ENCODE data around the gene SMIM38.

SMIM38 gene

DNA sequence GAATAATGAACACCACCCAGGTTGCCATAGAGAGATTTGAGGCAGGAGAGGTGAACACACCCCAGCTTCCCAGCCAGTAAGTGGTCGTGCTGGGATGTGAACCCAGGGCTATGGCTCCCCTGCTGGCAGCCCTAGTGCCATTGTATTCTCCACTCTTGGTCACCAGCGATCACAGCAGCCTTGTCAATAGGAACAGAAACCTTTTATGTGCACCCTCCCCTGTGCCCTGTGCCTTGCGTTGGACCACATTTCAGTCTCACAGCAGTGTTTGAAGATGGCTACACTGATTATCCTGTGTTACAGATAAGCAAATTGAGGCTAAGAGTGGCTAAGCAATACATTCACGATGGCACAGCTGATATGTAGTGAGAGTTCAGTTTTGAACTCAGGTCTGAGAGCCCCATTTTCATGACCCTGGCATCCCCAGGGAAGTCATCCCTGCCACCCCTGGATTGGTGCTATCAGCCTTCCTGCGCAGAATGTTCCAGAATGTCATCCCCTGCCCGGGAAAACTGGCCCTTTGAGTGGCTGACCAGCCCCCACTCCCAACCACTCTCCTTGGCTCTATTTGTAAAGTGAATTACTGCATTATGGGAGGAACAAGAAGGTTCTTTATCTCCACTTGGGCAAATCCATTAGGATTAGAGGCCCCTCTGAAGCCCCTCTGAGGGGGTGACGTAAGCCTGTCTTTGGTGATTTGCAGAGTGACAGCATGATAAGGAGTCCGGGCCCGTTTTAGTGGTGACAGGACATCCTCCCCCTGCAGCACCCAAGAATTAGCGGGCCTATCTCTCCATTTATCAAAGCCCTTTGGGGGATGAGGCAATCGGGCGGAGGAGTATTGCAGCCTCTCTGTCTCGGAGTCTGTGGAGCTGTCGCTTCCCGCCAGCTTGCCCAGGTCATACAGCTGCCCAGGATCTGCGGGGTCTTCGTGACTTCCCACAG, 30.9 kb downstream of the SMIM38 start:
- Histone ChIP-seq H3K27ac (ENCODE audit: low read depth, low read length) (no peak overlapping the region), H3K36me3 (ENCODE audit: insufficient read depth, low read length) (no peaks in the 10 kb centered on the region), H3K79me2 (ENCODE audit: control insufficient read depth, insufficient read depth, low read length, unreplicated experiment) (no peaks in the 10 kb centered on the region), H2AFZ (ENCODE audit: low read length, unreplicated experiment) (no peak overlapping the region), H3K4me3 (ENCODE audit: low read depth, low read length) (no peak overlapping the region), H3K4me1 (ENCODE audit: control insufficient read depth, insufficient read depth, low read length, unreplicated experiment) (no peaks in the 10 kb centered on the region), H3K27me3 (ENCODE audit: insufficient read depth, low read length) (peaks cover 19% of the 10 kb centered on the region)

DNA sequence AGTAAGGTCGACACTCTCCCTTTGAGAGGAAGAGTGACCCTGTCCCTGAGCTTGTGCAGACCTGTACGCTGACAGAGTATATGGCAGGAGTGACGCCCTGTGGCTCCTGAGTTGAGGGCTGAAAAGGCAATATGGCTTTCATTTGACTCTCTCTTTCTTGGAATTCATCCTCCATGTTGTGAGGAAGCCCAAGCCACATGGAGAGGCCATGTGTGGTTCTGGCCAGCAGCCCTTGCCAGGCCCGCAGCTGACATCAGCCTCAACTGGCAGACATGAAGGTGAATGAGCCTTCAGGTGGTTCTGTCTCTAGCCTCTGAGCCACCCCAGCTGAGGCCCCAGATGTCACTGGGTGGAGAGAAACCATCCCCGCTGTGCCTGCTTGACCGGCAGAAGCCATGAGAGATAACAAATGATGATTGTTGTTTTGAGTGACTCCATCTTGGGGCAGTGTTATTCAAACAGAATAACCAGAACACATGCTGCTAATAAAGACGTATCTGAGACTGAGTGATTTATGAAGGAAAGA, 31.9 kb downstream of the SMIM38 start:
- Histone ChIP-seq H3K36me3 (ENCODE audit: insufficient read depth, low read length) (no peaks in the 10 kb centered on the region), H2AFZ (ENCODE audit: low read length, unreplicated experiment) (no peak overlapping the region), H3K4me1 (ENCODE audit: control insufficient read depth, insufficient read depth, low read length, unreplicated experiment) (no peaks in the 10 kb centered on the region), H3K27ac (ENCODE audit: low read depth, low read length) (no peak overlapping the region), H3K4me3 (ENCODE audit: low read depth, low read length) (no peak overlapping the region), H3K27me3 (ENCODE audit: insufficient read depth, low read length) (peaks cover 18% of the 10 kb centered on the region), H3K79me2 (ENCODE audit: control insufficient read depth, insufficient read depth, low read length, unreplicated experiment) (no peaks in the 10 kb centered on the region)

DNA sequence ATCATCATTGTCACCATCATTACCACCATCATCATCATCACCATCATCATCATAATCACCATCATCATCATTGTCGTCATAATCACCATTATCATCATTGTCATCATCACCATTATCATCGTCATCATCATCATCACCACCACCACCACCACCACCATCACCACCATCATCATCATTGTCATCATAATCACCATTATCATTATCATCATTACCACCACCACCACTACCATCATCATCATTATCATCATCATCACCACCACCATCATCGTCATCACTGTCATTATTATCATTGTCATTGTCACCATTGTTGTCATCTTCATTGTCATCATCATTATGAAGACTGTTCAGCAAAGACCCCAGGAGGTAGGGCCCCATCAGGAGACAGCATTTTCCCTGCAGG, 33.3 kb downstream of the SMIM38 start:
- H3K27ac ChIP-seq (ENCODE audit: low read depth, low read length): no peak overlapping the region
- H3K36me3 ChIP-seq (ENCODE audit: insufficient read depth, low read length): no peaks in the 10 kb centered on the region
- no peaks in the 10 kb centered on the region for H3K4me1 ChIP-seq (ENCODE audit: control insufficient read depth, insufficient read depth, low read length, unreplicated experiment)
- H2AFZ ChIP-seq (ENCODE audit: low read length, unreplicated experiment): no peak overlapping the region
- H3K4me3 ChIP-seq (ENCODE audit: low read depth, low read length): no peak overlapping the region
- peaks cover 13% of the 10 kb centered on the region for H3K27me3 ChIP-seq (ENCODE audit: insufficient read depth, low read length)
- no peaks in the 10 kb centered on the region for H3K79me2 ChIP-seq (ENCODE audit: control insufficient read depth, insufficient read depth, low read length, unreplicated experiment)

DNA sequence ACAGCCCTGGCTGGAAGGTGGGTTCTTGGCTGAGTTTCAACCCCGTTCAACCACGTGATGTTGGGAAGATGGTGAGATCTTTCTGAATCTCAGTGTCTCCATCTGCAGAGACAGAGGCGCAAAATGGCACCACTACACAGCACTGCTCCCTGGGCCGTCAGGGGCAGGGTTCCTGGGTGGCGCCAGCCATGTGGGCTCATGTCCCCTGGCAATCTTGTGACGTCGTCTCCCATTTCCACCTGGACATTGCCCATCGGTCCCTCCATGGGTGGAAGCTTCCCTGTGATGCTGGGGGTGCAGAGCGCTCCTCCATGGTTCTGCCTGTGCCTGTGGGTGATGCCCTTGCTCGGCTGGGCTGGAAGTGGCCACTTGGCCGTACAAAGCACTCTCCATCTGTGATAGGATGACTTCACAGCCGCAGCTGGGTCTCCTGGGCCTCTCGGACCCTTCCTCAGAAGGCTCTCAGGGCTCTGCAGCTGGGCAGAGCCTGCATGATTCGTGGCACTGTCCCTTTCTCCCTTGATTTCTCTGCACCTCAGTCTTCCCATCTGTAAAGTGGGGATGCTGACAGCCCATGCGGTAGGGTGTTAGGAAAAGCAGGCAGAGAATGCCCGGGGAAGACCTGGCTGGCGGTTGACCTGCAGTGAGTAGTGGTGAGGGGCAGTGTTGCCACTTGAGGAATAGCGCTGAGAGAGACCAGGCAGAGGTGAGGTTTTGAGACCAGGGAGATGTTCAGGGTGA, 35.2 kb downstream of the SMIM38 start:
- Histone ChIP-seq H2AFZ (ENCODE audit: low read length, unreplicated experiment) (no peak overlapping the region), H3K27me3 (ENCODE audit: insufficient read depth, low read length) (peaks cover 16% of the 10 kb centered on the region), H3K4me3 (ENCODE audit: low read depth, low read length) (no peak overlapping the region), H3K79me2 (ENCODE audit: control insufficient read depth, insufficient read depth, low read length, unreplicated experiment) (no peaks in the 10 kb centered on the region), H3K27ac (ENCODE audit: low read depth, low read length) (no peak overlapping the region), H3K4me1 (ENCODE audit: control insufficient read depth, insufficient read depth, low read length, unreplicated experiment) (no peaks in the 10 kb centered on the region), H3K36me3 (ENCODE audit: insufficient read depth, low read length) (no peaks in the 10 kb centered on the region)

DNA sequence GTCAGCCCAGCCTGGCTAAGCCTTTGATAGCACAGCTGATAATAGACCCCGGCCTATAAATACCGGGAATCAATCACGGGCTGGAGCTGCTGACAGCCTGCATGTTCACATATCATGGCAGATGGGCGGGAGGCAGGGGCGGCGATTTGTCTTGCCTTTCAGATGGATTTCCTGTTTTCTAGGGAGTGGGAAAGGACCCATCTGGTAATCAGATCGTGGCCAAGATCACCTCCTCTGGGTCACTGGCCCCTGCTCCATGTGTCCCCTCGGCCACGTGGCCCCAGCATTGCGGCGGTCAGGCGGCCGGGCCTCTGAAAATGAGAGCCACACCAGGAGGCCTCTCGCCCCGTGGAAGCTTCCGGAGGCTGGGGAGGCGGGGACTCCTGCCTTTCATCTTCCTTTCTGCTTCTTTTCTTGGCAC, 36.6 kb downstream of the SMIM38 start:
- Histone ChIP-seq H3K27ac (ENCODE audit: low read depth, low read length) (no peak overlapping the region), H3K36me3 (ENCODE audit: insufficient read depth, low read length) (no peaks in the 10 kb centered on the region), H3K27me3 (ENCODE audit: insufficient read depth, low read length) (peaks cover 19% of the 10 kb centered on the region), H2AFZ (ENCODE audit: low read length, unreplicated experiment) (no peak overlapping the region), H3K79me2 (ENCODE audit: control insufficient read depth, insufficient read depth, low read length, unreplicated experiment) (no peaks in the 10 kb centered on the region), H3K4me1 (ENCODE audit: control insufficient read depth, insufficient read depth, low read length, unreplicated experiment) (no peaks in the 10 kb centered on the region), H3K4me3 (ENCODE audit: low read depth, low read length) (no peak overlapping the region)

DNA sequence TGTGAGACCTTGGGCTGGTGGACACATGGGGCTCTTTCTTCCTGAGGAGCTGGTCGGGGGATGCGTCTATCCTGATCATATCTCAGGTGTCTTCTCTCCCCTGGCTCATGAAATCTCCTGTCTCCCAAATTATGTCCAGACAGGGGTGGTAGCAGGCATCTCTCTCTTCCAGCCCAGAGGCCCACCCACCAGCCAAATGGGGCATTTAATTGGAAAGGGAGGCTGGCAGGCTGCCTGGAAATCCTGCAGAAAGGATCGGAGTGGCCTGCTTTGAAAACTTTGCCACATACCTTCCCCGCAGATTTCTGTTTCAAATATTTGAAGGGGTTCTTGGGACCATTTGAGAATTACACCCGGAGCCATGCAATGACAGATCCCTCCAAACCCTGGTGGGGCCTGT, 37.4 kb downstream of the SMIM38 start:
- peaks cover 28% of the 10 kb centered on the region for H3K27me3 ChIP-seq (ENCODE audit: insufficient read depth, low read length)
- no peaks in the 10 kb centered on the region for H3K36me3 ChIP-seq (ENCODE audit: insufficient read depth, low read length)
- no peaks in the 10 kb centered on the region for H3K79me2 ChIP-seq (ENCODE audit: control insufficient read depth, insufficient read depth, low read length, unreplicated experiment)

DNA sequence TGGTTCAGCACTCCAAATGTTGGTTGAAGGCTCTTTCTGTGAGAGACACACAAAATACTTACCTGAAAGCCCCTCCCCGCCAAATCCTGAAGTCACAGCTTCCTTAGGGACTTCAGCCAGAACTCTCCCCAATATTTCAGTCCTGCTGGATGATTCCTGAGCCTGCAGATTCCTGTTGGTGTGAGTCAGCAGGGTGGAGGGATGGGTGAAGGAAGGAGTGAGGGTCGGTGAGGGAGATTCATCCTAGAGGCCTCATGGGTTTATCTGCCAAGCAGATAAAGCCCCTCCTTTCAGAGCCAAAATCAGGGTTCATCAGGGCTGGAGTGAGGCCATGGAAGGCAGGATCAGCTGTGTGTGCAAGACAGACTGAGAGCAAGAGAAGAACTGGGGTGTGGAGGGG, 37.9 kb downstream of the SMIM38 start:
- Histone ChIP-seq H3K27ac (ENCODE audit: low read depth, low read length) (no peak overlapping the region), H3K79me2 (ENCODE audit: control insufficient read depth, insufficient read depth, low read length, unreplicated experiment) (no peaks in the 10 kb centered on the region), H3K36me3 (ENCODE audit: insufficient read depth, low read length) (no peaks in the 10 kb centered on the region), H3K4me1 (ENCODE audit: control insufficient read depth, insufficient read depth, low read length, unreplicated experiment) (no peaks in the 10 kb centered on the region), H3K27me3 (ENCODE audit: insufficient read depth, low read length) (peaks cover 33% of the 10 kb centered on the region), H2AFZ (ENCODE audit: low read length, unreplicated experiment) (no peak overlapping the region), H3K4me3 (ENCODE audit: low read depth, low read length) (no peak overlapping the region)

More for the DNA sequence above, 37.4 kb downstream of the SMIM38 start:
- Histone ChIP-seq H3K4me1 (ENCODE audit: control insufficient read depth, insufficient read depth, low read length, unreplicated experiment) (no peaks in the 10 kb centered on the region), H3K4me3 (ENCODE audit: low read depth, low read length) (no peak overlapping the region), H3K27ac (ENCODE audit: low read depth, low read length) (no peak overlapping the region), H2AFZ (ENCODE audit: low read length, unreplicated experiment) (no peak overlapping the region)

DNA sequence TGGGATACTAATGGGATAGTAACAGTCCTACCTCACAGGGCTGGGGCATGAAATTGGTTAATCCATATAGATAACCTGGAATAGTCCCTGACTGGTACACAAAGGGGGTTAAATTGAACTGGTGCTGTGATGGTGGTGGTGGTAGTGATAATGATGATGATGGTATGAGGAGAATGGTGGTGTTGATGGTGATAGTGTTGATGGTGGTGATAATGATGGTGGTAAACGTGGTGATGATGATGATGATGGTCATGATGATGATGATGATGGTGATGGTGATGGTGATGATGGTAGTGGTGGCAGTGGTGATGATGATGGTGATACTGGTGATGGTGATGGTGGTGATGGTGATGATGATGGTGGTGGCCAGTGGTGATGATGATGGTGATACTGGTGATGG, 38.7 kb downstream of the SMIM38 start:
- H2AFZ ChIP-seq (ENCODE audit: low read length, unreplicated experiment): no peak overlapping the region
- H3K4me1 ChIP-seq (ENCODE audit: control insufficient read depth, insufficient read depth, low read length, unreplicated experiment): no peaks in the 10 kb centered on the region
- peaks cover 40% of the 10 kb centered on the region for H3K27me3 ChIP-seq (ENCODE audit: insufficient read depth, low read length)

DNA sequence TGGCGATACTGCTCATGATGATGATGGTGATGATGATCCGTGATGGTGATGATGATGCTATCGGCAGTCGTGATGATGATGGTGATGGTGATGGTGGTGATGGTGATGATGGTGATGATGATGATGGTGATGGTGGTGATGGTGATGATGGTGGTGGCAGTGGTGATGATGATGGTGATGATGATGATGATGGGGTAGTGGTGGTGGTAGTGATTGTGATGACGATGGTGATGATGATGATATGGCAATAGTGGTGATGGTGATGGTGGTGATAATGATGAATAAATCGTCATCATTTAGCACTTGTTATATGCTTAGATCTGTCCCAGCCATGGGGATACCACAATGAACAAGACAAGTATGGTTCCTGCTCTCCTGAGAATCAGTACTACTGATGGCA, 39.2 kb downstream of the SMIM38 start:
- Histone ChIP-seq H3K36me3 (ENCODE audit: insufficient read depth, low read length) (no peaks in the 10 kb centered on the region), H3K4me1 (ENCODE audit: control insufficient read depth, insufficient read depth, low read length, unreplicated experiment) (no peaks in the 10 kb centered on the region), H3K27me3 (ENCODE audit: insufficient read depth, low read length) (peaks cover 46% of the 10 kb centered on the region), H3K4me3 (ENCODE audit: low read depth, low read length) (no peak overlapping the region), H3K27ac (ENCODE audit: low read depth, low read length) (no peak overlapping the region), H3K79me2 (ENCODE audit: control insufficient read depth, insufficient read depth, low read length, unreplicated experiment) (no peaks in the 10 kb centered on the region), H2AFZ (ENCODE audit: low read length, unreplicated experiment) (no peak overlapping the region)

More for the DNA sequence above, 38.7 kb downstream of the SMIM38 start:
- no peaks in the 10 kb centered on the region for H3K36me3 ChIP-seq (ENCODE audit: insufficient read depth, low read length)
- H3K4me3 ChIP-seq (ENCODE audit: low read depth, low read length): no peak overlapping the region
- no peak overlapping the region for H3K27ac ChIP-seq (ENCODE audit: low read depth, low read length)
- H3K79me2 ChIP-seq (ENCODE audit: control insufficient read depth, insufficient read depth, low read length, unreplicated experiment): no peaks in the 10 kb centered on the region

DNA sequence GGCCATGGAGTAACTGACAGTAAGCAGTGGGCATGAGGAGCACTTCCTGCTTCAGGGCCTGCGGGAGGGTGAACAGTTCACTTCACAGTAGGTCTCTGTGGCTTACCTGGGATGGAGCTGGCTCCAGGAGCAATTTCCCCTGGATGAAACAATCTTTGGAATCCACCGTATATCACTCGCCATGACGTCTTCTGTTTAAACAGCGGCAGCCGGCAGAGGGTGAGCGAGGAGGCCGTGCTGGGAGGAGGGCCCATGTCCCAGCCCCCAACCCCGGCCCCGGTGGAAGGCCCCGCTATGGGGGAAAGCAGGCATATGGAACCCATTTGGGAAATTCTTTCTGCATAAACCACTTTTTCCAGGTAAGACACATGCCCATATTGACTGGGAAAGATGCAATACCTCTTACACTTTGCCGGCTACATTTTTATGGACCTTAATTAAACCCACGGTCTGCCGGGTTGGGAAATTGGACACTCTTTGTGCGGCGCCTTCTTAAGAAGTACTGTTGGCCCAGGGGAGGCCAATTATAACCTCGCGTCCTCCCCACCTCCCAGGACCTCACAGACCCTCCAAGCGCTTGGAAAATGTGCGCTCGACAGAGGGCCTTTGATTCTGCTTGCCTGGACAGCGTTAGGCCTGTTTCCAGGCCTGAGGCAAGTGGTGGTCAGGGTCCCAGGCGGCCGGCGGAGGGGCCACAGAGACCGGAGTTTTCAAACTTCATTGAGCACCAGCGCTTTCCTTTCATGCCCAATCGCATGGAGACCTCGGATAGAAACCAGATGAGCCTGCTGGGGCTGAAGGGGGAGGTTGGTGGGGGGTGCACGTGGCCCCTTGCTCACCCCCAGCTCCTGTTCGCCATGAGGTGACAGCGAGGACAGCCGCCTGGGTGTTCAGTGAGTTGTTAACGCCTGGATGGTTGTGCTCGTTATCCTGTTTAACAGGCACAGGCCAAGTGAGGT, 40.4 kb downstream of the SMIM38 start:
- H3K4me1 ChIP-seq (ENCODE audit: control insufficient read depth, insufficient read depth, low read length, unreplicated experiment): no peaks in the 10 kb centered on the region
- no peaks in the 10 kb centered on the region for H3K36me3 ChIP-seq (ENCODE audit: insufficient read depth, low read length)
- no peak overlapping the region for H2AFZ ChIP-seq (ENCODE audit: low read length, unreplicated experiment)
- peaks cover 57% of the 10 kb centered on the region for H3K27me3 ChIP-seq (ENCODE audit: insufficient read depth, low read length)
- H3K27ac ChIP-seq (ENCODE audit: low read depth, low read length): no peak overlapping the region
- H3K4me3 ChIP-seq (ENCODE audit: low read depth, low read length): no peak overlapping the region
- H3K79me2 ChIP-seq (ENCODE audit: control insufficient read depth, insufficient read depth, low read length, unreplicated experiment): no peaks in the 10 kb centered on the region
